Karpas-422 (cell line): Measurements from ENCODE around the gene UPF1. TPM values are rescaled to one million over a fixed set of nuclear protein-coding genes. Genes with fewer than 3 reads are reported as not detected.

Source experiments
- DNase-seq: peaks from one replicate; pipeline ENCODE4 v3.0.0-alpha.2; 2015
- H2AFZ ChIP-seq: fragments of 200-600 bp; sonication (generic); 2 replicates; pipeline ENCODE4 v1.6.1; 2014; ENCODE audit warnings: antibody characterized with exemption, low read length, mixed read lengths
- H3K27ac ChIP-seq: fragments of 200-600 bp; sonication (generic); 2 replicates; pipeline ENCODE4 v1.5.1; 2014; ENCODE audit warnings: mild to moderate bottlenecking, low read length, moderate library complexity
- H3K27me3 ChIP-seq: fragments of 200-600 bp; sonication (generic); 2 replicates; pipeline ENCODE4 v1.6.1; 2014; ENCODE audit warnings: low read length, mixed read lengths
- H3K36me3 ChIP-seq: fragments of 200-600 bp; sonication (generic); 2 replicates; pipeline ENCODE4 v1.6.1; 2014; ENCODE audit warnings: low read length, mixed read lengths; ENCODE audit not compliant: insufficient read depth
- H3K4me1 ChIP-seq: fragments of 200-600 bp; sonication (generic); 2 replicates; pipeline ENCODE4 v1.6.1; 2014; ENCODE audit warnings: mild to moderate bottlenecking, low read length, mixed read lengths
- H3K4me2 ChIP-seq: fragments of 200-600 bp; sonication (generic); 2 replicates; pipeline ENCODE4 v1.6.1; 2014; ENCODE audit warnings: low read length, low read depth, mild to moderate bottlenecking; ENCODE audit not compliant: poor library complexity, severe bottlenecking
- H3K4me3 ChIP-seq: fragments of 200-600 bp; sonication (generic); 2 replicates; pipeline ENCODE4 v1.5.1; 2014; ENCODE audit warnings: mild to moderate bottlenecking, antibody characterized with exemption, low read length, mixed read lengths
- H3K79me2 ChIP-seq: fragments of 200-600 bp; sonication (generic); 2 replicates; pipeline ENCODE4 v1.6.1; 2014; ENCODE audit warnings: mild to moderate bottlenecking, low read length, mixed read lengths
- H3K9ac ChIP-seq: fragments of 200-600 bp; sonication (generic); 2 replicates; pipeline ENCODE4 v1.6.0; 2014; ENCODE audit warnings: low read length
- H3K9me2 ChIP-seq: fragments of 200-600 bp; sonication (generic), shearing (Covaris generic); replicated peaks from 2 replicates; pipeline ENCODE4 v1.6.0; 2014; ENCODE audit warnings: mild to moderate bottlenecking, low read length, moderate library complexity; ENCODE audit not compliant: insufficient read depth
- H3K9me3 ChIP-seq: fragments of 300-700, 200-600 bp; sonication (generic); 2 replicates; pipeline ENCODE4 v1.6.1; 2014; ENCODE audit warnings: low read length, mixed read lengths
- H4K20me1 ChIP-seq: fragments of 200-600 bp; sonication (generic); 2 replicates; pipeline ENCODE4 v1.6.1; 2014; ENCODE audit warnings: mild to moderate bottlenecking, antibody characterized with exemption, low read length, low read depth; ENCODE audit not compliant: insufficient read depth
- total RNA-seq: library from RNA; depleted of rRNA; stranded (reverse); fragments of >200 nt; shearing (Covaris generic); gene quantifications from 2 replicates; pipeline ENCODE4 v1.2.3, GENCODE V29; 2014; ENCODE audit warnings: low replicate concordance

Gene UPF1
- total RNA-seq, 1 experiment from 2014 or later = 30.6 TPM

DNA sequence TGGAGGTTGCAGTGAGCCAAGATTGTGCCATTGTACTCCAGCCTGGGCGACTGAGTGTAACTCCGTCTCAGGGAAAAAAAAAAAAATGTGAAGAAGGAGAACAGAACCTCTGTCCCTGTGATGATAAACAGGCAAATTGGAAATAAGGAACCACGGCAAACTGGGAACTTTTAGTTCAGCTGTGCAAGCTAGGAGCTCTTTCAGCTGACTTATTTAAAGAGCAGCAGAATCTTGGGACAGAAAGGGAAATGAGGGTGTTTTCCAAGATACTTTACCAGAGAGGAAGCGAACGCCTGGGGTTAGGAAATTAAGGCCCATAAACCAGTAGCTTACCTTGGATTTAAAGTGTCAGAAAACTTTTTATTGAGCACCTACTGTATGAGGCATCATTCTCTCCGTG lies 3.0 kb upstream of the UPF1 start:
- no peak for DNase-seq
- no peak overlapping the region for H3K9ac ChIP-seq
- peaks cover 4% of the 10 kb centered on the region for H3K9me3 ChIP-seq
- no peak overlapping the region for H2AFZ ChIP-seq
- H4K20me1 ChIP-seq = peaks cover 15% of the 10 kb centered on the region
- H3K4me1 ChIP-seq = peaks cover 7% of the 10 kb centered on the region
- H3K4me3 ChIP-seq = no peak overlapping the region
- no peaks in the 10 kb centered on the region for H3K9me2 ChIP-seq
- no peaks in the 10 kb centered on the region for H3K36me3 ChIP-seq
- no peak overlapping the region for H3K4me2 ChIP-seq
- H3K27me3 ChIP-seq = no peaks in the 10 kb centered on the region
- H3K79me2 ChIP-seq = peaks cover 19% of the 10 kb centered on the region
- H3K27ac ChIP-seq = no peak overlapping the region

DNA sequence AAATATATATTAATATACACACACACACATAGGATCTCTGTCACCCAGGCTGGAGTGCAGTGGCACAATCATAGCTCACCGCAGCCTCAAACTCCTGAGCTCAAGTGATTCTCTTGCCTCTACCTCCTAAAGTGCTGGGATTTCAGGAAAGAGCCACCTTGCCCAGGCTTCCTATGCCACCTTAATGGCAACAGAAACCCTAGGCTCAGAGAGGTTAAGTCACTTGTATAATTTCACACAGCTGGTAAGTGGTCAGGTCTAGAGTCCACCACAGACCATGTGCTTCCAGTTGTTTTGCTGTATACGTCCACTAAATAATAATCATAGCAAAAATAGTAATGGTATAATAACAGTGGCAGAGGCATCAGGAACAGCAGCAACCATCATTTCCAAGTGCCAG lies 1.3 kb upstream of the UPF1 start:
- no peaks in the 10 kb centered on the region for H3K9me2 ChIP-seq
- H3K4me2 ChIP-seq = no peak overlapping the region
- peaks cover 13% of the 10 kb centered on the region for H3K36me3 ChIP-seq
- peaks cover 4% of the 10 kb centered on the region for H3K9me3 ChIP-seq
- no peak overlapping the region for H3K9ac ChIP-seq
- DNase-seq = no peak
- H3K27me3 ChIP-seq = no peaks in the 10 kb centered on the region
- H3K79me2 ChIP-seq = peaks cover 36% of the 10 kb centered on the region
- H3K4me1 ChIP-seq = peaks cover 17% of the 10 kb centered on the region
- no peak overlapping the region for H3K4me3 ChIP-seq
- H2AFZ ChIP-seq = no peak overlapping the region
- no peak overlapping the region for H3K27ac ChIP-seq
- peaks cover 32% of the 10 kb centered on the region for H4K20me1 ChIP-seq

DNA sequence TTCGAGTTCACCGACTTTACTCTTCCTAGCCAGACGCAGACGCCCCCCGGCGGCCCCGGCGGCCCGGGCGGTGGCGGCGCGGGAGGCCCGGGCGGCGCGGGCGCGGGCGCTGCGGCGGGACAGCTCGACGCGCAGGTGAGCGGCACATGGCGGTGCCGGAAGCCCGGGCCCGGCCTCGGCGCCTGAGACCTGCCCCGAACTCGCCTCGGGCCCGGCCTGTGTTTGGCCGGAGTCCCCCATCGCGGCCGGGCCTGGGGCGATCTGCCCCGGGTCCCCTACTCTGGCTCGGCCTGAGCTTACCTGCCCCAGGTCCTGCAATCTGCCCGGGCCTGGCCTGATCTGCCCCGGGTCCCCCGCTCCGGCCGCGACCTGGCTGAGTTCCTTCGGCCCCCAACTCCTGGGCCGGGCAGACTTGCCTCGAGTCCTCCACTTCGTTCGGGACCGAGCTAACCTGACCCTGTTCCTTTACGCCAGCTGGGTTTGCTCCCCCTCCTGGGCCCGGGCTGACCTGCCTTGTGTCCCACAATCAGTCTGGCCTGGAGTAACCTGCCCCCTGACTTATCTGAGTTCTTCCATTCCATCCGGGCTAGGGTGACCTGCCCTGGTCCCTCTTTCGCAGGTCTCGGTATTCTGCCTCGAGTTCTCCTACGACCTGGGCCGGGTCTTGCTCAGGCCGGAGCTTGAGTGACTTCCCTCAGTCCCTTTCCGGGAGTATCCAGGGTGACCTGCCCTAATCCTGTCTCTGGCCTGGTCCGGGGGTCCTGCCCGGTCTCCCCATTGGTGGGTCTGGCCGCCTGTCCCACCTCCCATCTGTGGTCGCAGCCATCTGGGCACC lies 764 bp downstream of the UPF1 start:
- Histone ChIP-seq H3K9me2 (no peaks in the 10 kb centered on the region), H3K36me3 (peaks cover 25% of the 10 kb centered on the region), H2AFZ (no peak overlapping the region), H3K27ac (peak overlapping the region; percentile 74), H3K4me1 (peaks cover 17% of the 10 kb centered on the region), H3K79me2 (peaks cover 57% of the 10 kb centered on the region), H3K4me2 (peak overlapping the region; percentile 96), H4K20me1 (peaks cover 52% of the 10 kb centered on the region), H3K27me3 (no peaks in the 10 kb centered on the region), H3K9me3 (no peaks in the 10 kb centered on the region), H3K4me3 (peak overlapping the region; percentile 99), H3K9ac (peak overlapping the region; percentile 100)
- peak; percentile 61 for DNase-seq

DNA sequence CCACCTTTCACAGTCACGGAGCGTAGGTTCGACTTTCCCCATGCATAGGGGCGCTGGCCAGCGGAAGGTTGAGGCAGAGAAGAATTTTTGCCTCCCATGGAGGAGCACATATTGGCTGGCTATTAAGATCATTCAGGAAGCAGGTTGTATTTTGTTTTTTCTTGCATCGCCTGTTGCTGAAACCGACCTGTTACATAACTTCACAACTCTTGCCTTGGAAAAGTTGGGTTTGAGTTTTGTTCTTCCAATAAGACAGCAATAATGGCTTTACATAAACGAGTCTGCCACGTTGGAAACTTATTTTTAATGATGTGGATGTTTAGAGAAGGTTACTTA lies 1.4 kb downstream of the UPF1 start:
- Histone ChIP-seq H3K27me3 (no peaks in the 10 kb centered on the region), H4K20me1 (peaks cover 58% of the 10 kb centered on the region), H3K9me2 (no peaks in the 10 kb centered on the region), H3K79me2 (peaks cover 62% of the 10 kb centered on the region), H3K9ac (peak overlapping the region; percentile 100), H3K9me3 (no peaks in the 10 kb centered on the region), H2AFZ (no peak overlapping the region), H3K36me3 (peaks cover 30% of the 10 kb centered on the region), H3K4me1 (peaks cover 17% of the 10 kb centered on the region), H3K27ac (peak overlapping the region; percentile 71; the same call in 1 of the 2 replicates), H3K4me3 (peak overlapping the region; percentile 99), H3K4me2 (peak overlapping the region; percentile 96)
- DNase-seq = no peak

DNA sequence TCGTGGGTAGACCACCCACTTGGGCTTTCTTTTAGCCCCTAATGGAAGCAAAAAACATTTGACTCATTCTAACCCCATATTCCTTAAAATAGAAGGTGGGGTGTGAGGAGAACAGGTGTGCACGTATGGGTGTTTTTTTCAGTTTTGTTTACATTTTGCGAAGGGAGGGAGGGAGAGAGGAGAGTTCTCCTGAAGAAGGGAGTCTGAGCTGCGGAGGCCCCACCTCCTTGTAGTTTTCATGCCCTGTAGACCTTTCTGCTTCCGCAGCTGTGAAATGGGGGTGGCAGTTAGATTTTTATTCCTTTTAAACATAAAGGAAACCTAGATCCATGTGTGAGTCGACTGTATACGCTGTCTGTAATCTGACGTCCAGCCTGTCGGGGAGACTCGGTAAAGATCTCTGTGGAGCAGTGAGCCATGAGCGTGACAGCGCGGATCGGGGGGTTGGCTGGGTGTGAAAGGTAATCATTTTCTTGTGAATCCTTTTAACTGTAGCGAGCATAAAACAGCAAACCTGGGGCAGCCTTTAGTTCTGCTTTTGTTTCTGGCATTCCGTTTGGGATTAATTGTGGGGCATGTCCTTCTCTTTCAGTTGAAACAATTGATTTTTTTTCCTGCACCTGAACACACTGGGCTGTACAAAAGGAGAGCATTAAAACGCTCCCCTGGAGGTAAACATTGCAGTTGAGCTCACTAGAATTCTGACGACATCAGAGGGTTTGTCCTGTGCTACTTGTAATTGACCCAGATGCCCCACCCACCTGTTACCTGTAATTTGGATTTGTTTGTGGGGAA lies 2.3 kb downstream of the UPF1 start:
- H3K36me3 ChIP-seq = peaks cover 30% of the 10 kb centered on the region
- peaks cover 17% of the 10 kb centered on the region for H3K4me1 ChIP-seq

DNA sequence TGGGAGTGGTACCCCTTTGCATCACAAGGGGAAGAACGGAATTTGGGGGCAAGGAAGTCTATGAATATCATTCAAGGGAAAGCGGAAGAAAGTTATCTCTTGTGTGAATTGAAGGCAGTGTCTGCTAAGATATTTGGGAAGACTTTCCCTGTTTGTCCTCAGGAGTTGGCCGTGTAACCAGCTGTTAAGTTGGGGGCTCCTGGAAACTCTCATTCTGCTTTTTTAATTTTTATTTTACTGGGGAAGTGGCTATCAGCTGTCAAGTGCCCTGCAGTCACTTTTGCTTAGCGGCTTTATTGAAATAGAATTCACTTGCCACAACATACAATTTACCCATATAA lies 2.9 kb downstream of the UPF1 start:
- Histone ChIP-seq H3K27ac (no peak overlapping the region), H3K36me3 (peaks cover 30% of the 10 kb centered on the region), H3K4me1 (peaks cover 17% of the 10 kb centered on the region), H3K79me2 (peaks cover 77% of the 10 kb centered on the region), H3K4me2 (peak overlapping the region; percentile 96), H2AFZ (no peak overlapping the region), H4K20me1 (peaks cover 63% of the 10 kb centered on the region), H3K27me3 (no peaks in the 10 kb centered on the region), H3K4me3 (peak overlapping the region; percentile 99; the same call in 1 of the 2 replicates), H3K9me3 (no peaks in the 10 kb centered on the region), H3K9ac (no peak overlapping the region), H3K9me2 (no peaks in the 10 kb centered on the region)
- no peak for DNase-seq

More for the DNA sequence above, 2.3 kb downstream of the UPF1 start:
- Histone ChIP-seq H3K27me3 (no peaks in the 10 kb centered on the region), H4K20me1 (peaks cover 59% of the 10 kb centered on the region), H2AFZ (no peak overlapping the region), H3K9me2 (no peaks in the 10 kb centered on the region), H3K4me2 (peak overlapping the region; percentile 96), H3K79me2 (peaks cover 72% of the 10 kb centered on the region), H3K9me3 (no peaks in the 10 kb centered on the region), H3K4me3 (peak overlapping the region; percentile 99), H3K9ac (peak overlapping the region; percentile 100), H3K27ac (no peak overlapping the region)
- no peak for DNase-seq

DNA sequence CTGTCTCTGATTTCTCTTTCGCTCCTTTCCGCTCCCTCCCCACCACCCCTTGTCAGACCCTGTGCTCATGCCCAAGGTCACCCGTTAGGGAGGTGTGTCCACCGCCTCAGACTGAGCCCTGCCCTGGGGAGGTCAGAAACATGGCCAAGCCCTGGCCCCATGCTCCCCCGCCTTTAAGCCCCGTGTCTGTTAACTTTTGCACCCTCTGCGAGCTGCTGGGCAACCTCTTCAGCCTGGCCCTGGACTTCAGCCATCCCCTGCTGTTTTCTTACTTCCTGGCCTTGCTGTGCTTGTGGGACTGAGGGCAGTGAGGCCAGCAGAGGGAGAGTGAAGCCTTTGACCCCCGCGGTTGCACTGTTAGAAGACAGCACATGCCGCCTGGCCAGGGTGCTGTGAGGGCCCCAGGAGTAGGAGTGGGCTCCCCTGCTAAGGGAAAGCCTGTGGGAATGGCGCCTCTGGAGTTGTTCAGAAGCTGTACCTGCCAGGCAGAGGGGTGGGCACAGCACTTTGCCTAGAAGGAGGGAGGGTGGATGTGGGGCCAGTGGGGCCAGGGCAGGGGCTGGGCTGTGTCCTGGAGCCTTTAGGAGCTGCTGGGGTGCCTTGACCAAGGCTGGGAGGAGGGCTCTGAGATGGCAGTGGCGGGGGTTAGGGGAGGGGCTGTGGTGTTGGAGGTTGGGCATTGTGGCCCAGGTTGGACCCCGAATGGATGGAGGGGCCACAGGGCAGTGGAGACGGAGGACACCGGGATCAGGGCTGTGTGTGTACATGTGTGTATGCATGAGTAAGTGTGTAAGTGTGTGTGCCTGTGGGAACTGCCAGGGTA lies 7.9 kb downstream of the UPF1 start:
- peaks cover 100% of the 10 kb centered on the region for H3K79me2 ChIP-seq
- no peaks in the 10 kb centered on the region for H3K27me3 ChIP-seq
- peaks cover 29% of the 10 kb centered on the region for H3K36me3 ChIP-seq
- no peak for DNase-seq
- H3K9me2 ChIP-seq = no peaks in the 10 kb centered on the region
- H2AFZ ChIP-seq = no peak overlapping the region
- peaks cover 82% of the 10 kb centered on the region for H4K20me1 ChIP-seq
- no peak overlapping the region for H3K4me2 ChIP-seq
- no peak overlapping the region for H3K9ac ChIP-seq
- peaks cover 6% of the 10 kb centered on the region; the same call in 1 of the 2 replicates for H3K4me1 ChIP-seq
- no peak overlapping the region for H3K4me3 ChIP-seq
- no peaks in the 10 kb centered on the region for H3K9me3 ChIP-seq
- H3K27ac ChIP-seq = no peak overlapping the region
